Nephron (organoid): ENCODE measurements around the gene PDE4B.
"Not testable (repeated sequence)": the region's sequence is repeated elsewhere in the genome, so short reads cannot be mapped to it uniquely, and the experiment has no call there.

Experiments used
- H3K27ac Mint-ChIP-seq, 3 experiments: 2 replicates each; pipeline ENCODE4 v1.8.0; 2020; ENCODE audit warnings: mixed read lengths in 3 of 3, mild to moderate bottlenecking in 2 of 3, moderate library complexity in 1 of 3
- H3K27me3 Mint-ChIP-seq: 2 replicates; pipeline ENCODE4 v1.8.0; 2021; ENCODE audit warnings: low read depth, mild to moderate bottlenecking, moderate library complexity, mixed read lengths
- H3K36me3 Mint-ChIP-seq: 2 replicates; pipeline ENCODE4 v1.8.0; 2020; ENCODE audit warnings: low read depth, mixed read lengths
- H3K4me1 Mint-ChIP-seq: 2 replicates; pipeline ENCODE4 v1.8.0; 2020; ENCODE audit warnings: mixed read lengths
- H3K4me3 Mint-ChIP-seq, 3 experiments: 2 replicates each; pipeline ENCODE4 v1.8.0; 2020; ENCODE audit warnings: mild to moderate bottlenecking in 3 of 3, mixed read lengths in 3 of 3, moderate library complexity in 2 of 3
- H3K9me3 Mint-ChIP-seq: 2 replicates; pipeline ENCODE4 v1.8.0; 2020; ENCODE audit warnings: mixed read lengths
- CTCF ChIP-seq, 3 experiments: fragments of 200-600 bp; sonication (generic); IDR thresholded peaks; one replicate each; pipeline ENCODE4 v1.5.0; 2021; ENCODE audit warnings: antibody characterized with exemption in 3 of 3; ENCODE audit not compliant: unreplicated experiment in 3 of 3

Gene PDE4B

GRCh38 chr1:66055092-66055491 lies 262.4 kb downstream of the PDE4B start:
- Mint-ChIP-seq H3K4me3 (no peak overlapping the region), H3K4me1 (no peaks in the 10 kb centered on the region), H3K27ac (no peak overlapping the region), H3K36me3 (no peaks in the 10 kb centered on the region), H3K27me3 (no peaks in the 10 kb centered on the region), H3K9me3 (peaks cover 10% of the 10 kb centered on the region)
- TF ChIP-seq CTCF (IDR thresholded peaks at IDR 0.05; ENCODE audit: unreplicated experiment in 3 of 3) = no peak

- H3K4me1 Mint-ChIP-seq, H3K27ac Mint-ChIP-seq, H3K4me3 Mint-ChIP-seq, H3K36me3 Mint-ChIP-seq, H3K27me3 Mint-ChIP-seq, H3K9me3 Mint-ChIP-seq: not testable (repeated sequence)
Observed at GRCh38 chr1:66057448-66057847, 264.8 kb downstream of the PDE4B start.

- Mint-ChIP-seq H3K9me3 (peaks cover 10% of the 10 kb centered on the region), H3K4me1 (no peaks in the 10 kb centered on the region), H3K4me3 (no peak overlapping the region), H3K27me3 (no peaks in the 10 kb centered on the region), H3K27ac (no peak overlapping the region), H3K36me3 (no peaks in the 10 kb centered on the region)
- TF ChIP-seq CTCF (IDR thresholded peaks at IDR 0.05; ENCODE audit: unreplicated experiment in 3 of 3) = no peak
Observed at GRCh38 chr1:66058558-66058957, 265.9 kb downstream of the PDE4B start.

- H3K9me3 Mint-ChIP-seq, H3K4me3 Mint-ChIP-seq, H3K4me1 Mint-ChIP-seq, H3K36me3 Mint-ChIP-seq, H3K27ac Mint-ChIP-seq: not testable (repeated sequence)
- peaks cover 14% of the 10 kb centered on the region for H3K27me3 Mint-ChIP-seq
Observed at GRCh38 chr1:66067219-66067618, 274.5 kb downstream of the PDE4B start.

GRCh38 chr1:66069976-66070876 lies 277.5 kb downstream of the PDE4B start:
- peaks cover 6% of the 10 kb centered on the region for H3K27me3 Mint-ChIP-seq
- H3K9me3 Mint-ChIP-seq = no peaks in the 10 kb centered on the region
- H3K4me3 Mint-ChIP-seq = no peak overlapping the region
- no peak for TF ChIP-seq CTCF (IDR thresholded peaks at IDR 0.05; ENCODE audit: unreplicated experiment in 3 of 3)
- no peak overlapping the region for H3K27ac Mint-ChIP-seq
- H3K4me1 Mint-ChIP-seq = peaks cover 5% of the 10 kb centered on the region
- no peaks in the 10 kb centered on the region for H3K36me3 Mint-ChIP-seq

GRCh38 chr1:66073388-66073787 lies 280.7 kb downstream of the PDE4B start:
- Mint-ChIP-seq H3K36me3 (no peaks in the 10 kb centered on the region), H3K4me1 (peaks cover 5% of the 10 kb centered on the region), H3K9me3 (no peaks in the 10 kb centered on the region), H3K4me3 (no peak overlapping the region), H3K27ac (no peak overlapping the region), H3K27me3 (peaks cover 6% of the 10 kb centered on the region)
- TF ChIP-seq CTCF (IDR thresholded peaks at IDR 0.05; ENCODE audit: unreplicated experiment in 3 of 3) = no peak

GRCh38 chr1:66074147-66074546 lies 281.5 kb downstream of the PDE4B start:
- Mint-ChIP-seq H3K9me3 (no peaks in the 10 kb centered on the region), H3K27me3 (peaks cover 6% of the 10 kb centered on the region), H3K27ac (no peak overlapping the region)

More at GRCh38 chr1:66074147-66074546, 281.5 kb downstream of the PDE4B start:
- Mint-ChIP-seq H3K36me3 (no peaks in the 10 kb centered on the region), H3K4me1 (peaks cover 5% of the 10 kb centered on the region), H3K4me3 (no peak overlapping the region)
- TF ChIP-seq CTCF (IDR thresholded peaks at IDR 0.05; ENCODE audit: unreplicated experiment in 3 of 3) = no peak
